ENCODE results near the gene GPR107.

The GPR107 gene

DNA sequence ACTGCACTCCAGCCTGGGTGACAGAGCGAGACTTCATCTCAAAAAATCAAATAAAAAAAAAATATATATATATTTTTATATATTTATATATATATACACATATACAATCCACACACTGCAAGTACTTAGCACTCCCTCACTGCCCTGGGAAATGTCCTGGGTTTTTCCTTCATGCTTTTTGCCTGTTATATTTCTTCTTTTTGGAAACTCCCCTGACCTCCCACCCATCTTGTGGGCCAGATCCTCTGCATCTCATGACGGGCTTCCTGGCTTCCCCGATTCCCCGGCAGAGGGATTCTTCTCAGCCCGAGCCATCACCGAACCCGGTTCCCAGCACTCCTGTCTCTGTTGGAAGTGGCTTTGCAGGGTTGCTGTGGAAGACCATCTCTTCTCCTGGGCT is 79.0 kb downstream of the GPR107 start:
- peaks cover 56% of the 10 kb centered on the region for H3K36me3 Mint-ChIP-seq (ENCODE audit: low read depth)
- no peaks in the 10 kb centered on the region for H3K9me3 Mint-ChIP-seq
- peaks cover 55% of the 10 kb centered on the region for H3K4me1 Mint-ChIP-seq
- H3K27me3 Mint-ChIP-seq (ENCODE audit: low read depth), result no peaks in the 10 kb centered on the region
- TF ChIP-seq, protein P1, sequence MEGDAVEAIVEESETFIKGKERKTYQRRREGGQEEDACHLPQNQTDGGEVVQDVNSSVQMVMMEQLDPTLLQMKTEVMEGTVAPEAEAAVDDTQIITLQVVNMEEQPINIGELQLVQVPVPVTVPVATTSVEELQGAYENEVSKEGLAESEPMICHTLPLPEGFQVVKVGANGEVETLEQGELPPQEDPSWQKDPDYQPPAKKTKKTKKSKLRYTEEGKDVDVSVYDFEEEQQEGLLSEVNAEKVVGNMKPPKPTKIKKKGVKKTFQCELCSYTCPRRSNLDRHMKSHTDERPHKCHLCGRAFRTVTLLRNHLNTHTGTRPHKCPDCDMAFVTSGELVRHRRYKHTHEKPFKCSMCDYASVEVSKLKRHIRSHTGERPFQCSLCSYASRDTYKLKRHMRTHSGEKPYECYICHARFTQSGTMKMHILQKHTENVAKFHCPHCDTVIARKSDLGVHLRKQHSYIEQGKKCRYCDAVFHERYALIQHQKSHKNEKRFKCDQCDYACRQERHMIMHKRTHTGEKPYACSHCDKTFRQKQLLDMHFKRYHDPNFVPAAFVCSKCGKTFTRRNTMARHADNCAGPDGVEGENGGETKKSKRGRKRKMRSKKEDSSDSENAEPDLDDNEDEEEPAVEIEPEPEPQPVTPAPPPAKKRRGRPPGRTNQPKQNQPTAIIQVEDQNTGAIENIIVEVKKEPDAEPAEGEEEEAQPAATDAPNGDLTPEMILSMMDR (IDR thresholded peaks at IDR 0.05; ENCODE audit: unreplicated experiment in 3 of 3), result no peak
- no peak overlapping the region for H3K4me3 Mint-ChIP-seq
- H3K27ac Mint-ChIP-seq, result peak overlapping the region in 2 of 3 experiments; percentile 32 to 42

DNA sequence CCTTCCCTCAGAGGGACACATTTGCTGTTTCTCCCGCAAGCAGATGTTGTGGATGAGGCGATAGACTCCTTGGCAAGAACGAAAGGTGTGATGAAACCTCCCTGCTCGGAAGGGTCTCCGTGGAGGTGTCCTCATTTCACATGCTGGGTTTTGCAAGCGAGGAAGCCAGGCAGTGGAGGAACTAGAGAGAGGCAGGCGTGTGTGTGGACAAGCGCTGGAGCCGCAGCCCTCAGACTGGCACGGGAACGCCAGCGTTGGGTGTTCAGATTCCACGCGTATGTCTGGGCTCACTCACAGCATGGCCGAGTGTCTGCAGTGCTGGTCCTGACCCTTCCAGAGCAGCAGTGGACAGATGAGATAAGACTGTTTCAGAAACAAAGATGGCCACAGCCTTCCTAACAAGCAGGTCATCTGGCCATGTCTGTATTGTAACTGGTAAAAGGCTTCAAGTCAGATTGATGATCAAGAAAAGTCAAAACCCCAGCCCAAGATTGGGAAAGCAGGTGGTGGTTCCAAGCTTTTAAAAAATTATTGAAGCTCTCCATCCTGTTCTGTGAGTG is 83.5 kb downstream of the GPR107 start:
- Mint-ChIP-seq H3K27me3 (ENCODE audit: low read depth) (no peaks in the 10 kb centered on the region), H3K27ac (peak overlapping the region; percentile 65 to 86 (median 68)), H3K4me1 (peaks cover 66% of the 10 kb centered on the region), H3K4me3 (peak overlapping the region in 1 of 3 experiments; percentile 55), H3K36me3 (ENCODE audit: low read depth) (peaks cover 32% of the 10 kb centered on the region), H3K9me3 (no peaks in the 10 kb centered on the region)
- TF ChIP-seq, protein P1 (IDR thresholded peaks at IDR 0.05; ENCODE audit: unreplicated experiment in 3 of 3), result no peak

DNA sequence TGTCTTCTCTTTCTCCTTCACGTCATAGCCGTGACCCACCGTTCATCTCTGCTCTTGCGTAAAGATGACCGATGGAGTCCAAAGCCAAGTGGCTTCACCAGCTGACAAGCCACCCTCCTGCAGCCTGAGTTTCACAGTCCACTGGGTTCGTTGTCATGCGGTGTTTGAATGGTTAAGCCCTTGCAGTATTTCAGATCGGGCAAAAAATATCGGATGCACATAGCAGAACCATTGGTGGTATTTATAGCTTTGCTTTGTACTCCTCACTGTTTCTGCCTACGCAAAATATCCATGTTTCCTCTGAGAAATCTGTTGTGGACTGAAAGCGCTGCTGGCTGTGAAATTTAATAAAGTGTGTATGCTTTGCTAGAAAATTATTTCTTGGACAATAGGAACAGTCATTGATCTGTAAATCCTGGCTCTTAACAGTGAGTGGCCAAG is 84.0 kb downstream of the GPR107 start:
- TF ChIP-seq, protein P1 (IDR thresholded peaks at IDR 0.05; ENCODE audit: unreplicated experiment in 3 of 3), result no peak
- Mint-ChIP-seq H3K9me3 (no peaks in the 10 kb centered on the region), H3K27me3 (ENCODE audit: low read depth) (no peaks in the 10 kb centered on the region), H3K4me1 (peaks cover 68% of the 10 kb centered on the region), H3K4me3 (peak overlapping the region in 1 of 3 experiments; percentile 55), H3K36me3 (ENCODE audit: low read depth) (peaks cover 32% of the 10 kb centered on the region), H3K27ac (peak overlapping the region; percentile 65 to 86 (median 68))

DNA sequence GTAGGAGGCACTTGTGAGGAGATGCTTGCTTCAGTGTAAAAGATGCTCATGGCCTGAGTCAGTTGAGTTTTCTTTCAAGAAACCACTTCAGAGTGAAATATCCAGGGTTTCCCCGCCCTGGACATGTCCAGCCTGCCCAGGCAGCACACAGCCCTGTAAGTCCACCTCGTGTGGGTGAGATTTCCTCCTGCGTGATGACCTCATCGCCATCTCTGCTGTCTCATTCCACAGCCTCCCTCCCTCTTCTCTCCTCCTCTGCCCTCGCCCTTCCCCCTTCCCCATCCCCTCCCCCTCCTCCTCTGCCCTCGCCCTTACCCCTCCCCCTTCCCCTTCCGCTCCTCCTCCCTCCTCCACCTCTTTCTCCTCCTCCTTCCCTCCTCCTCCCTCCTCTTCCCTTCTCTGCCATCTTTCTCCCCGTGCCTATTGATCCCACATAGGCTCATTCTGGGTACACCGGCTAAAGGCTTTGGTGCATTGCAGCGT is 84.5 kb downstream of the GPR107 start:
- Mint-ChIP-seq H3K27me3 (ENCODE audit: low read depth) (no peaks in the 10 kb centered on the region), H3K4me3 (no peak overlapping the region), H3K36me3 (ENCODE audit: low read depth) (peaks cover 26% of the 10 kb centered on the region), H3K27ac (peak overlapping the region; percentile 86 to 93 (median 86)), H3K4me1 (peaks cover 66% of the 10 kb centered on the region), H3K9me3 (no peaks in the 10 kb centered on the region)
- TF ChIP-seq, protein P1 (IDR thresholded peaks at IDR 0.05; ENCODE audit: unreplicated experiment in 3 of 3), result no peak

DNA sequence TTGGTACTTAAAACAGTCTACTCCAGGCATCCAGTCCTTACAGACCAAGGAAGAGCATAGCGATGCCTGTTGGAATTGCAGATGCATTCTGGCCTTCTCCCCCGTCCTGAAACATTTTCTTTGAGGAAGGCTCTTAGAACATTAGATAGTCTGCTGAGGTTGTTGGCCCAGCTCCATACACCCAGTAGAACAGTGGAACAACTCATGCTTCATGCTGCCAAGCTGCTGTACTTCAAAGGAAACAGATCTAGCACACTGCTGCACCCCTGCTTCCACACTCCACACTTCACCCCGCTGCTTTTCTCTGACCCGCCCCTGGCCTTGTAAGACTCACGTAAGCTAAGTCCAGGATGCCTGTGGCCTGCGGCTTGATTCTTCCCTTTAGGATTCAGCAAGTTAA is 85.1 kb downstream of the GPR107 start:
- peaks cover 66% of the 10 kb centered on the region for H3K4me1 Mint-ChIP-seq
- TF ChIP-seq, protein P1 (IDR thresholded peaks at IDR 0.05; ENCODE audit: unreplicated experiment in 3 of 3), result no peak
- H3K9me3 Mint-ChIP-seq, result no peaks in the 10 kb centered on the region
- H3K4me3 Mint-ChIP-seq, result peak overlapping the region in 2 of 3 experiments; percentile 22 to 34
- peak overlapping the region; percentile 86 to 93 (median 86) for H3K27ac Mint-ChIP-seq
- peaks cover 20% of the 10 kb centered on the region for H3K36me3 Mint-ChIP-seq (ENCODE audit: low read depth)
- peaks cover 2% of the 10 kb centered on the region for H3K27me3 Mint-ChIP-seq (ENCODE audit: low read depth)

DNA sequence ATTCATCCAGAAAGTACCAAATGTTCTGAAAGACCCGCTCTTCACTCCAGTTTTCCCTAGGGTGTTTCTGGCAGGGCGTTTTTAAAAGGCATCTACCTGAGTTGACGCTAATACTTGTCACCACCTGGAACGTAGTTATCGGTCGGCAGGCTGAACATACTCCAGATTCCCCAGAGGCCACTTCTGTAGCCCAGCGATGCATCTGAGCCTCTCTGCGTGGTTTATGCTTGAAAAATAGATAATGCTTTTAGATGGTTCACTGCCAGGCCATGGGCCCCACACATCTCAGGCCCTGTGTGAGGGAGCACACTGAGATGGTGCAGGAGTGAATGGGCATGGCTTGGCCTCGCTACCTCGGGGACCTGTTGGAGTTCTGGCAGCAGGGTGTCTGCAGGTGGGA is 85.5 kb downstream of the GPR107 start:
- peaks cover 3% of the 10 kb centered on the region for H3K27me3 Mint-ChIP-seq (ENCODE audit: low read depth)
- H3K4me1 Mint-ChIP-seq, result peaks cover 69% of the 10 kb centered on the region
- TF ChIP-seq, protein P1 (IDR thresholded peaks at IDR 0.05; ENCODE audit: unreplicated experiment in 3 of 3), result no peak
- peaks cover 20% of the 10 kb centered on the region for H3K36me3 Mint-ChIP-seq (ENCODE audit: low read depth)
- H3K4me3 Mint-ChIP-seq, result peak overlapping the region in 1 of 3 experiments; percentile 16
- H3K9me3 Mint-ChIP-seq, result no peaks in the 10 kb centered on the region
- H3K27ac Mint-ChIP-seq, result peak overlapping the region; percentile 86 to 93 (median 86)

Data from nephron (organoid).